Stomach smooth muscle (tissue), 2 donors: ENCODE data around the gene NCAM2.

Experiments used
- H3K27ac ChIP-seq: one replicate; pipeline ENCODE4 v1.7.0; 2013; ENCODE audit warnings: mild to moderate bottlenecking, low read length, inconsistent platforms
- H3K27me3 ChIP-seq, 2 donors: one replicate each; pipeline ENCODE4 v1.7.0; 2013; ENCODE audit warnings: low read length in 2 of 2; ENCODE audit not compliant: insufficient read depth in 2 of 2, control insufficient read depth in 1 of 2
- H3K36me3 ChIP-seq, 2 donors: one replicate each; pipeline ENCODE4 v1.7.0; 2013; ENCODE audit warnings: low read length in 2 of 2; ENCODE audit not compliant: control insufficient read depth in 2 of 2, insufficient read depth in 2 of 2
- H3K4me1 ChIP-seq: one replicate; pipeline ENCODE4 v1.7.0; 2013; ENCODE audit warnings: low read length; ENCODE audit not compliant: control insufficient read depth, insufficient read depth
- H3K4me3 ChIP-seq, 2 donors: one replicate each; pipeline ENCODE4 v1.7.0; 2013; ENCODE audit warnings: low read length in 2 of 2
- H3K9ac ChIP-seq, 2 donors: one replicate each; pipeline ENCODE4 v1.7.0; 2013; ENCODE audit warnings: low read length in 2 of 2, mild to moderate bottlenecking in 1 of 2
- H3K9me3 ChIP-seq, 2 donors: one replicate each; pipeline ENCODE4 v1.7.0; 2013; ENCODE audit warnings: low read length in 2 of 2; ENCODE audit not compliant: control insufficient read depth in 2 of 2
- donor health status: healthy.
- donor health status: Pancreatic carcinoma.

Gene NCAM2

DNA sequence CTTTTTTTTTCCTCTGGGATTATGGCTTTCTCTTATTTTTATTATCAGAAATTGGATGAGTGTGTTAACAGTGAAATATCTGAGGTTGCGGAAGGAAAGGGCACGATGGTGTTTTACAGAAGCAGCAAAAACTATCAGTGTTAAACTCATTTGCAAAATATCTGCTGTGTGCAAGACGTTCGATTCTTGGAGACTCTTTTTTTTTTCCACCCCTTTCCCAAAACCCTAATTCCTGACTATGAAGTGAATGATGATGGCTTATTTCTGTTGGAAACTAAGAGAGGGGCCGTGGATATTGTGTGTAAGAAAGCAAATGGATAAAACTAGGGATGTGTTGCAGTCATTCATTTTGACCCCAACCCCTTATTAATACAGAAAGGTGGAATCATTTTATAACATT is 677 bp downstream of the NCAM2 start:
- H3K4me1 ChIP-seq: peaks cover 10% of the 10 kb centered on the region
- H3K9ac ChIP-seq: peak overlapping the region; percentile 55 to 58
- H3K4me3 ChIP-seq: peak overlapping the region; percentile 85 to 89
- no peaks in the 10 kb centered on the region for H3K27me3 ChIP-seq
- H3K36me3 ChIP-seq: no peaks in the 10 kb centered on the region
- no peak overlapping the region for H3K27ac ChIP-seq
- H3K9me3 ChIP-seq: no peaks in the 10 kb centered on the region

DNA sequence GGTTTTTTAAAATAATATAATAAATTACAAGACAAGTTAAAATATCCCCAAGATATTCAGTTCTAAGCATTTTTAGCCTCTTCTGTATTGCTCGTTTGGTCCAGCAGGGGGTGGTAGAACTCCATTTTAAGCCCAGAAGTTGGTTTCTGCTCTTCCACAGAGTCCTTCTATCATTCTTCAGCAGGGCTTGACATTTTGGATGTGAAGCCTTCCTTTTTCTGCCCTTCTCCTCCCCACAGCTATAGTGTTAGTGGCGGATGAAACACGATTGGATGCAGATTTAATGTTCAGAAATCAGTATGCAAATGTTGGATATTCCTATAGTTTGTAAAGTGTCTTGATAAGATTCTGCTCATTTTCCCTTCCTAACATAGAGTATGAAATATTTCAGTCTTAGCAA is 1.4 kb downstream of the NCAM2 start:
- Histone ChIP-seq H3K9me3 (no peaks in the 10 kb centered on the region), H3K9ac (no peak overlapping the region), H3K4me1 (peaks cover 10% of the 10 kb centered on the region), H3K36me3 (no peaks in the 10 kb centered on the region), H3K27me3 (no peaks in the 10 kb centered on the region), H3K27ac (no peak overlapping the region), H3K4me3 (no peak overlapping the region)

DNA sequence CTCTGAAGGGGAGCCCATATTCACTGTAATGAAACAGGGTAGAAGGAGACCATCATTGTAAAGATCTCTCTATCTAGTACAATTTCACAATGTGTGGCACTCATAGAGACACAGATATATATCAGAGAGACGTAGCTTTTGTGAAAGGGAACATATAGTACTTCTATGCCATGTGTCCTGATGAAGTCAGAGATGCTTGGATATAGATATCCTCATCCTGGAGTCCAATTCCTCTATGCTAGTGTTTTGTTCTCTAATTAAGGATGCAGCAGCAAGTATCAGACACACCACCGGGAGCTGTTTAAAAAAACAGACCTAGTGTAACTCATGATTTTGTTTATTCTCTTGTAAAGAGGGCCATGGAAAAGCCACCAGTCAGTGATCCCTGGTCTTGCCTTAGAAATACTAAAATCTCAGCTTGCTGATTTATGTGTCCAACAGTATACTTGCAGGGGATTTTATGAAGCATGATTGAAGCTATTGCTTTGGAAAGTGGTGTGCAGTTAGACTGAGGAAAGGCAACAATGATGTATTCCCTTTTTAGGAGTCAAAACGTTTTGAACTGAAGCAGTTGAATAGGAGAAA is 2.5 kb downstream of the NCAM2 start:
- peaks cover 10% of the 10 kb centered on the region for H3K4me1 ChIP-seq
- H3K4me3 ChIP-seq: no peak overlapping the region
- H3K27me3 ChIP-seq: no peaks in the 10 kb centered on the region
- no peaks in the 10 kb centered on the region for H3K36me3 ChIP-seq
- H3K27ac ChIP-seq: no peak overlapping the region
- H3K9me3 ChIP-seq: no peaks in the 10 kb centered on the region
- no peak overlapping the region for H3K9ac ChIP-seq

DNA sequence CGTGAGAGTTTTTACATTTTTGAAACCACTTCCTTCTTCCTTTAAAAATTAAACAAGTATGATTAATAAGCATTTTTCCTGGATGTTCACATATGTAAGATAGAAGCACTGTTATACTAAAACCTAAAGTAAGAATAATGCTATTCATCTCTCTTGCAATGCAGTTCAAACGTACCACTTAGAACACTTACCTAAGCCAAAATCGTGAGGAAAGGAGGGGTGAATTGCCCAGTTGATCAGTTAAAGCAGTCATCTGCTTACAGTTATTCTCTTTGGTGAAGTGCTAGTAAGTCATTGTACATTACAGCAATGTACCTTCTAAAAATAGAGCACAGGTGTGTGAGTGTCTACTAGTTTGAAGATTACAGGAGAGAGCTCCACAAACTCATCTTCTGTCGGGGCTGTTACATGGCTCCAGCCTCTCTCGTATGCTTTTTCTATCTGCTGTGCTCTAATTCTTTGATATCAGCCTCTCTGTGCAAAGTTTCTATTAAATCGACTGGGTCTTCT is 3.4 kb downstream of the NCAM2 start:
- Histone ChIP-seq H3K4me1 (peaks cover 10% of the 10 kb centered on the region), H3K36me3 (no peaks in the 10 kb centered on the region), H3K9me3 (no peaks in the 10 kb centered on the region), H3K27ac (no peak overlapping the region), H3K27me3 (no peaks in the 10 kb centered on the region), H3K9ac (no peak overlapping the region), H3K4me3 (no peak overlapping the region)

DNA sequence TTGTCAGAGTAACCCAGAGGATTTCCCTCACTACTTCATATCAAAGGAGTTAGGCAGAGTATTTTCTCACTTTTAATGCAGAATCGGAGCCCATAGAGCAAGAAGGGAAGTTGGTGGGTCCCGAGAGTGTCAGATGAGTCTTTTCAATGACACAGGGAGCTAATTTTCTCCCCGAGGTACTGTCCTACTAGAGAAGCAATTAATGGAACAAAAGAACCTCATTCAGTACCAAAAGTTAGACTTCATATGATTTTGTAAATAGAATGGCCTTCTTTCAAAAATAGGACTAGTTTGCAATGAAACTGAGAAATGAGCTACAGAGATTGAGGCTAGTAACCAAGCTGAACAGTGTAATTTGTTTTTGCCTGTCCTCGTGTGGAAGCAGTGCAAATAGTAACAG is 3.9 kb downstream of the NCAM2 start:
- no peak overlapping the region for H3K27ac ChIP-seq

DNA sequence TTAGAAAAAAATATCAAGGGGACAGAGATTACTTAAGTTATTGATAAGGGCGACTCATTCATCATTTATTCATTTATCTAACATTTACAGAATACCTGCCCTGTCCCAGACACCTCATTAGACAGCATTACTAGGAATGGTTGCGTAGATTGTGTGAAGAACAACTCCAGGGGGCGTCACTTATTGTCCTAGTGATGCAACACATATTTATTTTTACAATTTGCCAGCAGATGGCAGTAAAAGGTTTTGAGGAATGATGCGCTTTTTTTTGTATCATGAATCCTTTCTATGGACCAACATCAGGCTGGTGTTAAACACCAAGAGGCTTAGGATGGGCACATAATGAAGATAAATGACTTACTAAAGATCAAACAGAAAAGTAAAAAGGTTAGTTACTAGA is 5.5 kb downstream of the NCAM2 start:
- Histone ChIP-seq H3K9ac (no peak overlapping the region), H3K36me3 (no peaks in the 10 kb centered on the region), H3K9me3 (no peaks in the 10 kb centered on the region), H3K27ac (no peak overlapping the region), H3K4me1 (no peaks in the 10 kb centered on the region), H3K27me3 (no peaks in the 10 kb centered on the region), H3K4me3 (no peak overlapping the region)

More for the DNA sequence above, 3.9 kb downstream of the NCAM2 start:
- Histone ChIP-seq H3K9ac (no peak overlapping the region), H3K27me3 (no peaks in the 10 kb centered on the region), H3K4me1 (peaks cover 8% of the 10 kb centered on the region), H3K4me3 (no peak overlapping the region), H3K9me3 (no peaks in the 10 kb centered on the region), H3K36me3 (no peaks in the 10 kb centered on the region)

DNA sequence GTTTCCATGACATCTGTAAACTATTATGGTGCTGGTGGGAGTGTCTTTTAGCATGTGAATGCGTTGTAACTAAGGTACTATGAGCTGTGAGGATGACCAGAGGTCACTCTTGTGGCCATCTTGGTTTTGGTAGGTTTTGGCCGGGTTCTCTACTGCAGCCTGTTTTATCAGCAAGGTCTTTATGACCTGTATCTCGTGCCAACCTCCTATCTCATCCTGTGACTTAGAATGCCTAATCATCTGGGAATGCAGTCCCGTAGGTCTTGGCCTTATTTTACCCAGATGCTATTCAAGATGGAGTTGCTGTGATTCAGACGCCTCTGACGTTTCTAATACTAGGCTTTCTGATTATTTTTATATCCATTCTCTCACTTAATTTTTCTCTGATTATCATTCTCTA is 9.4 kb downstream of the NCAM2 start:
- H3K9ac ChIP-seq: no peak overlapping the region
- H3K9me3 ChIP-seq: no peaks in the 10 kb centered on the region
- no peaks in the 10 kb centered on the region for H3K36me3 ChIP-seq
- no peaks in the 10 kb centered on the region for H3K4me1 ChIP-seq
- no peak overlapping the region for H3K27ac ChIP-seq
- H3K27me3 ChIP-seq: no peaks in the 10 kb centered on the region
- H3K4me3 ChIP-seq: no peak overlapping the region

DNA sequence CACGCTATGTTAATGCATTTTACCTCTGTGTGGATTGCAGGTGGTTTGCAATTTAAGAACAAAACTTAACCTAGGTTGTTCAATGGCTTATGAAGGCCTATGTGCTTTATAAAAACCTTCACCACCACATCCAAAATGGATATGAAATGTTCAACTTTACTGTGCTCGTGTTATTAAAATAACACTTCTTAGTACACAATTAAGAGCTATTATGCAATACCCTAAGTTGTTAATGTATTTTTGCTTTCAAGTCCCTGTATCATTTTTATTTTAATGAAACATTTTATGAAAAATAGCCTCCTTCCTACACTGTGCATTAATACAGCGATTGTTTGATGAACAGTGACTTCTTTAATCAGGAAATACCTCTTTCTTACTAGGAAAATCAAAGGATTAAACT is 12.0 kb downstream of the NCAM2 start:
- H3K9me3 ChIP-seq: no peaks in the 10 kb centered on the region
- no peaks in the 10 kb centered on the region for H3K36me3 ChIP-seq
- no peak overlapping the region for H3K27ac ChIP-seq
- H3K4me3 ChIP-seq: no peak overlapping the region
- H3K9ac ChIP-seq: no peak overlapping the region
- H3K4me1 ChIP-seq: no peaks in the 10 kb centered on the region
- H3K27me3 ChIP-seq: no peaks in the 10 kb centered on the region

DNA sequence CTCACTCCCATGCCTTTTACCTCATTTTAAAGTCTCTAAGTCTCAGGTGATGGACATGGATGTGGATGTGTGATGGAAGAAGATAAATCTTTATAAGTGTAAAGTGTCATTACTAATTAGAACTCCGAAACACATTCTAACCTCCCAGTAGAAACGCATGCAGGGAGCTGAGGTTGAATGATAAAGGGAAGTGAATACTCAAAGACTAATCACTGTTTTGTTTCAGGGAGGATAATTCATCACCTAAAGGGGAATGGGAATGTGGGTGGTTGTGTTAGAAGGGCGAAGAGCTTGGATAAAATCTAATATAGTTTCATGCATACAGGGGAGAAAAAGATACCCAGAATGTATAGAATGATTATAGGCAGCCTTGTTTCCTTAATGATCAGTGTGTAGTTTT is 12.5 kb downstream of the NCAM2 start:
- H3K4me3 ChIP-seq: no peak overlapping the region
- H3K27ac ChIP-seq: no peak overlapping the region
- no peaks in the 10 kb centered on the region for H3K27me3 ChIP-seq
- no peaks in the 10 kb centered on the region for H3K4me1 ChIP-seq
- no peaks in the 10 kb centered on the region for H3K9me3 ChIP-seq
- no peaks in the 10 kb centered on the region for H3K36me3 ChIP-seq
- no peak overlapping the region for H3K9ac ChIP-seq

DNA sequence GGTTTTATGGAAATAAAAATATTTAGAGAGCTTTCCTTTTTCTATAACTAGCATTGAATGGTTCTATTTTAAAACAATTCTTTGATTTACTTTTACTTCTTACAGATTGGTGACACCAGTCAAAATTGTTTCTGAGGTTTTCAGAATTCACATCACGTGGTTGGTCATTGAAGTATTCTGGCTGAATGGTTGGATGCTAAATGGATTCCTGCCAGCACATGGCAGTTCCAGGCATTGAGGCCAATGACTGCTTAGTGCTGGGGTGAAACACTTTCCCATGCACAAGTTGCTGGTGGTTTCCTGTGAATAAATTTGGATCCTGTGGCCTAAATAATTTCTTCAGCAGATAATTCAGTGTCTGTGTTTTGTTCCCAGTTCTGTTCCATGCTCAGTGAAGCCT is 20.6 kb downstream of the NCAM2 start:
- Histone ChIP-seq H3K27me3 (no peaks in the 10 kb centered on the region), H3K4me3 (no peak overlapping the region), H3K4me1 (no peaks in the 10 kb centered on the region), H3K9ac (no peak overlapping the region), H3K27ac (no peak overlapping the region), H3K36me3 (no peaks in the 10 kb centered on the region), H3K9me3 (no peaks in the 10 kb centered on the region)

DNA sequence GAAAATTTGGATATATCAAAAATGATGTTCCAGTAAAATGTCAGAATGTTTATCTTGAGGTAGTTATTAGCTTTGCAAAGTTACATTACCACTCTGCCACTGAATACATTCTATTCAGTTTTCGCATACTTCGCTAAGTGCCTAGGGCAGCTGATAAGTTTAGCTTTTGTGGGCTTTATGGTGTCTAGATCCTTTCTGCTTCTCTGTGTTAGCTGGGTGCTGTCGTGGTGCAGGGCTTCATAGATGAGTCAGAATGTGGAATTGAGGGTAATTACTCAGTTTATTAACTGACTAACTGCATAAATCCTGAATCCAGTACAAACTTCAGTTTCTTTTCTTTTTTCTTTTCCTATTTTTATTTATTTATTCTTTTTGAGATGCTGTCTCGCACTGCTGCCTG is 21.5 kb downstream of the NCAM2 start:
- Histone ChIP-seq H3K27ac (no peak overlapping the region), H3K9me3 (no peaks in the 10 kb centered on the region), H3K27me3 (no peaks in the 10 kb centered on the region), H3K4me1 (no peaks in the 10 kb centered on the region), H3K9ac (no peak overlapping the region), H3K4me3 (no peak overlapping the region), H3K36me3 (no peaks in the 10 kb centered on the region)
